CD4-positive, alpha-beta T cell treated with Interleukin-4 for 1 hour (primary cell): ENCODE results near the gene UBA1.

Experiments
- DNase-seq, 2 donors: peaks; one replicate each; pipeline ENCODE4 v3.0.0-alpha.2; 2020 to 2022

The UBA1 gene

DNA sequence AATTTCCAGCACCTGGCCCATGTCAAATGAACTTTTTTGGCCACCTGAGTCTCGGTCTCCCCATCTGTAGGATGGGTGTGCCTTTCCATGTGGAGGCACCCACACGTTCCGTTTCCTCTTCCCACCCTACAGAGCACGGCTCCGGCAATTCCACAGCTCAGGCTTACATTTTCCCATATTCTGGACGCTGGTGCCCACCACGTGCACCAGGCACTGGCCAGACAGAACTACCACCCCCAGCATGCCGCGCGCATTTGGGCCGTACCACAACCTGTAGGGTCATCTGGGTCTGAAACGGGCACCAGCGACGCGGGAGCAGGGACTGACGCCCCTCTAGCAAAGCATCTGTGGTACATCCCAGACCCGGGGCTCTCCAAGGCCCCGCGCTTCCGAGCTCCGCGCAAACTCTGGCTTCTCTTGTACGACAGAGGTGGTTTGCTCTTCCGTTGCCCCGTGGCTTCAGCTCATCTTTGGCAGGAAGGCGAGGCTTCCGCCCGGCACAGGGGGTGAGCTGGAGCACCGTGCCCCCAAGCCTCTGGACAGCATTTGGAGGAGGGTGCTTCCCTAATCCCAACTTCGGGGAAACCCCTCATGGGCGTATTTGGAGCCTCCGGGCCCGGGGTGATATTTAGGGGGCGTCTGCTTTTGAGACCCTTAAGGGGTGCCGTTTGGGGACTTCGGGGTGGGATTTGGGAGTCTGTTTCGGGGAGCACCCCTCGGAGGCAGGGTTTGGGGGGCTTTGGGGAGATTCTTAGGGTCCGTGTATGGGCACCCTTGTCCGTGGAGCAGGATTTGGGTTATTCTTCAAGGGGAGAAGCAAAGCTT is 3.0 kb upstream of the UBA1 start:
- DNase-seq = peak; percentile 89 to 92

DNA sequence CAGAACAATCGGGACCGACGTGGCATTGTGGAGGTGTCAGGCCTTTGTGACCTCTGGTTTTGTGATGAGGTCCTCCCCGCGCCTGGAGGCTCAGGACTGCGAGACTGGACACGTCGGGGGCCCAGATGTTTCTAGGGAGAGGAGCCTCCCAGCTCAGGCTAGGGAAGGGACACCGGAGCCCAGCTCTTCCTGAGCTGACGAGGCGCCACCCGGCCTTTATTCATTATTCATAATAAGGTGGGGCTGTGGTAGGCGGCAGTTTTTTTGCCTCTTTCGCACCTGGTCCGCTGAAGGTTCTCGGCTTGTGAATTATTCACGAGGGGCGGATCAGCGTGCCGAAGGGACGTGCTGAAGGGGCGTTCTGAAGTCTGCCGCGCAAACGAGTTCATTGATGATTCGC is 2.3 kb upstream of the UBA1 start:
- peak; percentile 37 to 52 for DNase-seq

DNA sequence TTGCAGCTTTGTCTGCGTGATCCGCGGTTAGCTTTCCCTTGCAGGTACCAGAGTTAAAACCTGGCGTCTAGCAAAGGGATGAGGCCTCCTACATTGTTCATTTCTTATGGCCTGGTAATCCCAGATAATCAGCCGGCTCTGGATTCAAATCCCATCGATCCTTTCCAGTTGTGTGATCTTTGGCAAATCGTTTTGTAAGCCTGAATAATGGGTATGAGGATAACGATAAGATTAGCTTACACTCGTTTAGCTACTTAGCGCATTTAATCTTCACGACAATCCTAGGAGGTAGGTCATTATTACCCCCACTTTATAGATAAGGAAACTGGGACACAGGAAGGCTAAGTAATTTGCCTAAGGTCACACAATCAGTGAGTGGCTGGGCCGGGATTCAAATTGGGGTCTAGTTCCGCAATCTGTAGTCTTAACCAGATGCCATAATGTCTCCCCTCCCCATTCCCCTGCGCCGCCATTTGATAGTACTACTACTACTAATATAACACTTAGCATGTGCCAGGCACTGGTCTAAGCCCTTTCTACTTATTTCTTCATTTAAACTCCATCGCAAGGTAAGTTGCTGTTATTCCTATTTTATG is 1.7 kb upstream of the UBA1 start:
- no peak for DNase-seq

DNA sequence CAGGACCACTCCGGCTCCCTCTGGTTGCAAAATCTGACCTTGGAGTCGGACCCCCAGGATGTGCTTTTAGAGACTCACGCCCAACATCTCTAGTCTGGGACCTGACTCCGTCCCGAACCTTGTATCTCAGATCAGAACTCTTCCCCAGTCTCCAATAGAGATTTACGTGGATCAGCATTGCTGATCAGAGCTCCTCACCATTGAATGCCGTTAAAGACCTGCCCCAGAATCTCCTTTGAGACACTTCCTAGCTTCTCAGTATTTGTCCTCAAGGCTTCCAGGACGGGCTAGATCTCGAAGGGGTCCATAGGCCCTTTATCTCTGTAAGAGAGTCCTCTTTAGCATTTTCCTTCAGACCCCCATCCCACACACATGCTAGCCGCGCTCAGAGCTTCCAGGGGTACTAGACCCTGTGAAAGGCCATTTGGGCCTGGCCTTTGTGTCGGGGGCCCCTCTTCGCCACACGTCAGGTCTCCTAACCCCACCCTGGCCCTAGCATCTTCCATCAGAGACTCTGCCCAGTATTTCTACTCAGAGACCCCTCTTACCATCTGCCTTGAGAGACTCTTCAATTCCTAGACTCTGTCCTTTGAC is 662 bp downstream of the UBA1 start:
- no peak for DNase-seq

DNA sequence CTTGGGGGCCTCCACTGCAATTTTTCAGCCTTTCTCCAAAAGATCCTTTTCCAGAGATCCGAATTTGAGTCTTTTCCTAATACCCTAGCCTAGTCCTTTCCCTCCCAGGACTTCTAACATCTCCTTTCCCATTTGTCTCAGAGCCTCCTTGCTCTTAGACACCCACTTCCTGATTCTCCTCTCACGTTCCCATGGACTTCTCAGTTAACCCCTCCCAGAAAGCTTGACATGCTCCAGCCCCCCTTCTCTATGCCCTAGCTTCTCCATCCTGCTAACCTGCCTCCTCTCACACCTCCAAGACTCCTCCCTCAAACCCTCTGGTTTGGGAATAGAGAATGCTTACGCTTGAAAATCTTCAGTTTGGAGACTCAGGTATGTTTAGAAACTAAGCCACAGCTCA is 2.5 kb downstream of the UBA1 start:
- DNase-seq = no peak

DNA sequence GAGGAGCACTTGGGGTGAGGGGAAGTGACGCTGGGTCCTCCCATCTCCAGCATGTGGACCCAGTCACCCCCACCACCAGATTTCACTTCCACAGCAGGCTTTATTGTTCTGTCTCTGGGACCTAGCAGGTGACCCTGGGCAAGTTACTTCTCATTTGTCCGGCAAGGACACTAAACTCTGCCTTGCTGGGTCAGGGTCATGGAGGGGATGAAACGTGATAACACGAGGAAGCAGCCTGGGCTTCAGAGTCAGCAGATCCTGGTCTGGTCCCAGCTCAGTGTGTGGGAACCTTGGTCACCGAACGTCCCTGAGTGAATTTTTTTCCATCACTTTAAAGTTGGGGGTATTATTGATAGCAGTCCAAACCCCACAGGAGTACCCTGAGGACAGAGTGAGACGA is 3.9 kb downstream of the UBA1 start:
- DNase-seq = no peak

DNA sequence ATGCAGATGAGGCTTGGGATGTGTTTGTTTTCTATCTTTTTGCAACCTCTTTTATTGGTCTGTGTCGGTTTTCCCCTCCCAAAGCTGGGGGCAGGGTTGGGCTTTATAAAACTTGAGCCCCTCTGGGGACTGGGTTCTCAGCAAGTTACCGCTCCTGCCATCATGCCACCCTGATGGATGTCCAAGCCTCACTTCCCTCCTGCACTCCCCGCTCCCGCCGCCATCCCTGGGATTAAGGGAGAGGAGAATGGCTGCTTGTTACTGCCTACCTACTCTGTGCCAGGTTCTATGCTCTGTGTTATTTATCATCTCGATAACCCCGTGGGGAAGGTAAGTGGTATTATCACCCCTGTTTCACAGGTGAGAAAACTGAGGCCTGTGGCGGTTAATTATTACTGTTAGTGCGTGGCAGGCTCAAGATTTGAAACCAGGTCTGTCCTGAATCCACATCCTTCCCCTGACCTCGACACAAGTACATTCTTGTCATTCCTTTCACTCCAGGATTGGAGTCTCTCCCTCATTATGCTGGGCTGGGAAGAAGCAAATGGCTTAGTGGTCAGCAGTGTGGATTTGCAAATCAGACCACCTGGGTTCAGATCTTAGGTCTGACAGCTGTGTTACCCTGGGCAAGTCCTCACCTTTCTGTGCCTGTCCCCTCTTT is 4.5 kb downstream of the UBA1 start:
- no peak for DNase-seq

DNA sequence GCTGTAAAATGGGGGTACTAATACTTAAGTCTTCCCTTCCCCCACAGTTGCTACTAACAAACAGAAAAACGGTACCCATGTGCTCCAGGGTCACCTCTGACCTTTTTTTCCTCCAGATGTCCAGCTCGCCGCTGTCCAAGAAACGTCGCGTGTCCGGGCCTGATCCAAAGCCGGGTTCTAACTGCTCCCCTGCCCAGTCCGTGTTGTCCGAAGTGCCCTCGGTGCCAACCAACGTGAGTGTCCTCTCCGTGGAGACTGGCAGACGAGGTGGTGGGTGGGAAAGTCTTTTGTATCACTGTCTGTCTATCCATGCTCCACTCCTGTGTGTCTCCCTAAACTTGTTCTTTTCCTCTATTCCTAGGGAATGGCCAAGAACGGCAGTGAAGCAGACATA is 5.1 kb downstream of the UBA1 start:
- no peak for DNase-seq

DNA sequence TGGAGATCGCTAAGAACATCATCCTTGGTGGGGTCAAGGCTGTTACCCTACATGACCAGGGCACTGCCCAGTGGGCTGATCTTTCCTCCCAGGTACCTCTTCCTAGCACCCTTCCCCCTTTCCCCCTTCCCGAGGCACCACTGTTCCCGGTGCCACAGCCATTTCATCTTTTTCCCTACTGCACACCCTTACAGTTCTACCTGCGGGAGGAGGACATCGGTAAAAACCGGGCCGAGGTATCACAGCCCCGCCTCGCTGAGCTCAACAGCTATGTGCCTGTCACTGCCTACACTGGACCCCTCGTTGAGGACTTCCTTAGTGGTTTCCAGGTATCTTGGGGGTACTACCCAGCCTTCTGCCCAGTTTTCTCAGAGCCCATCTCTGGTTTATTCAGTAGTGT is 5.7 kb downstream of the UBA1 start:
- no peak for DNase-seq

DNA sequence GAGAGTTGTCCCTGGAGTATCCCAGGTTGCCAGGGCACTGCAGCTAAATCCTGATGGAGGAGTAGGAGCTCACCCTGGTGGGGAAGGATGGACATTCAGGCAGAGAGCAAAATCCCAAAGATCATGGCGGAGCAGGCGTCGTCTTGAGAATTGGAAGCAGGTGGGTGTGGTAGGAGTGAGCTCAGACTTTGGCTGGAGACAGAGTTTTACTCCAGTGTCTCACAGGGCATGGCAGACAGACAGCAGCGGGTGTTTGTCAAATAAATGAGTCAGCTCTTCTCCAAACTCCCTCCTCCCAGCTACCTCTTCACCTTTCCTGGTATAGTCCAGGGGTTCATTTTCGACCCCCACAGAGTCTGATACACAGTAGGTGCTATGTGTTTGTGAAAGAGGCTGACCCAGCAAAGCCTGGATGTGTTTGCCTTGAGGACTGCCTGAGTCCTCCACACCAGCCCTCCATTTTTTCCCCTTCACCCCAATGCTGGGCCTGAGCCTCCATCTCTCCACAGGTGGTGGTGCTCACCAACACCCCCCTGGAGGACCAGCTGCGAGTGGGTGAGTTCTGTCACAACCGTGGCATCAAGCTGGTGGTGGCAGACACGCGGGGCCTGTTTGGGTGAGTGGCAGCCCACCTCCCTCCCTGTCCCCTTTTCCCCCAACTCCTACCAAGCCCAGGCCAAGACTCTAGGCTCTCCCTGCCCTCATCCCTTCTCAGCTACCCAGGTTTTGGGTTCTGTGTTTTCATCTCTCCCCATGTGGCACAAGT is 6.9 kb downstream of the UBA1 start:
- no peak for DNase-seq

DNA sequence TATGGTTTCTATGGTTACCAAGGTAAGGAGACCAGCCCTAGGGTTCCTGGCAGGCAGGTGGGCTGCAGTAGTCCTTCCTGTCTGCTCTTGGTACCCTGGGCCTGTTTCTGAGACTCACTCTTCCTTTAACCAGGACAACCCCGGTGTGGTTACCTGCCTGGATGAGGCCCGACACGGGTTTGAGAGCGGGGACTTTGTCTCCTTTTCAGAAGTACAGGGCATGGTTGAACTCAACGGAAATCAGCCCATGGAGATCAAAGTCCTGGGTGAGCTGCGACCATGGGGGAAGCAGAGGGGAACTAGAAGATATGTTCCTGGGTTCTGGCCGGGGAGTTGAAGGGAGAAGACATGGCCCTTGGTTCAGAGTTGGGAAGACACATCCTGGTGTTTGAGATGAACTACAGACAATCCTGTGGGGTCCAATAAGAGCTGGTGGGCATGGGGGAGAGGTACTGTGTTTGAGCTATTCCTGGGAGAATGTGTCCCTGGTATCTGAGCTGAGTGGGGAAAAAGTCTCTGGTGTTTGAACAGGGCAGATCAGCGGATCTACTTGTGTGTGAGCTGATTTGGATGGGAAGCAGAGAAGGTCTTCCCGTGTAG is 7.8 kb downstream of the UBA1 start:
- no peak for DNase-seq

DNA sequence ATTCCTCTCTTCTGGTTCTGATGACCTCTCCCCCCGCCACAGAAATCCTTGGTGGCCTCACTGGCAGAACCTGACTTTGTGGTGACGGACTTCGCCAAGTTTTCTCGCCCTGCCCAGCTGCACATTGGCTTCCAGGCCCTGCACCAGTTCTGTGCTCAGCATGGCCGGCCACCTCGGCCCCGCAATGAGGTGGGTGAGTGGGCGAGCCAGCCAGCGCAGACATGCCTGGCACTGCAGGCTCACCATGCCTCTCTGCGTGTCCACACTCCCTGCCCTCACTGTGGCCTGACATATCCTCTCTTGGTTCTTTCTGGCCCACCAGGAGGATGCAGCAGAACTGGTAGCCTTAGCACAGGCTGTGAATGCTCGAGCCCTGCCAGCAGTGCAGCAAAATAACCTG is 8.7 kb downstream of the UBA1 start:
- no peak for DNase-seq

DNA sequence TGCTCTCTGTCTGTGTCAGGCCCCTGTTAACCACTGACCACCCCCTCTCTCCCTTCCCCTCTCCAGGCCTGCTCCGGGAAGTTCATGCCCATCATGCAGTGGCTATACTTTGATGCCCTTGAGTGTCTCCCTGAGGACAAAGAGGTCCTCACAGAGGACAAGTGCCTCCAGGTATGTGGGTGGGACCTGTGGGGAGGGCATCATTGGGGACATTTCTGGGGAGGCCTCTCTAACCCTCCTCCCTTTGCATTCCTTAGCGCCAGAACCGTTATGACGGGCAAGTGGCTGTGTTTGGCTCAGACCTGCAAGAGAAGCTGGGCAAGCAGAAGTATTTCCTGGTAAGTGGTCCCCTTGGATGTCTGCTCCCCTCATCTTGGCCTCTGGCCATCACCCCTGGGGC is 9.2 kb downstream of the UBA1 start:
- DNase-seq = no peak

DNA sequence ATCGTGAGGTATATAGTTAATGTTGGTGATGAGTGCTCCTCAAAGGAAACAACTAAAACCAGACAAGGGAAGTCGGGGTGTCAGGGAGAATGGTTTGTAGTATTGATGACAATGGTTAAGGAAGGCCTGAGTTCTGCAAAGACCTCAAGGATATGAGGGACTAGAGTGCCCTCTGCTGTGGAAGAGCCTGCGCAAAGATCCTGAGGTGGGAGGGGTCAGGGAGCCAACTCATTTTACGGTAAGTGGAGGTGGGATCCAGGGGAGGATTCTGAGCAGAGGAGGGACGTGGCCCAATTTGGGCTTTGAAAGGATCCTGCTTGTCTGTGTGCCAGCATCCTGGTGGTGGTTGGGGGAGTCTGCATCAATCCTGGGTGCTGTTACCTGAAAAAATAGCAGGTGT is 11.3 kb downstream of the UBA1 start:
- DNase-seq = no peak

DNA sequence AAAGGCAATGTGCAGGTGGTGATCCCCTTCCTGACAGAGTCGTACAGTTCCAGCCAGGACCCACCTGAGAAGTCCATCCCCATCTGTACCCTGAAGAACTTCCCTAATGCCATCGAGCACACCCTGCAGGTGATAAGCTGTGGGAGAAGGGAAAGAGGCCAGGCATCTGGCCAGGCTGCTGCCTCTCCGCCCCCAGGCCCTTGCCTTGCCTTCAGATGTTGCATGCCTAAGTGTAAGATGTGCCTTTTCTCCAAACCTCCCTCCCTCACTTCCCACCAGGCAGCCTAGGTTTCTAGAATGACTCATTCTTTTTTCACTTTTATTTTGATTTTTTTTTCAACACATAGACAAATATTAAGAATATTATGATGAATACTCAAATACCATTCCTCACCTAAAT is 12.7 kb downstream of the UBA1 start:
- no peak for DNase-seq

DNA sequence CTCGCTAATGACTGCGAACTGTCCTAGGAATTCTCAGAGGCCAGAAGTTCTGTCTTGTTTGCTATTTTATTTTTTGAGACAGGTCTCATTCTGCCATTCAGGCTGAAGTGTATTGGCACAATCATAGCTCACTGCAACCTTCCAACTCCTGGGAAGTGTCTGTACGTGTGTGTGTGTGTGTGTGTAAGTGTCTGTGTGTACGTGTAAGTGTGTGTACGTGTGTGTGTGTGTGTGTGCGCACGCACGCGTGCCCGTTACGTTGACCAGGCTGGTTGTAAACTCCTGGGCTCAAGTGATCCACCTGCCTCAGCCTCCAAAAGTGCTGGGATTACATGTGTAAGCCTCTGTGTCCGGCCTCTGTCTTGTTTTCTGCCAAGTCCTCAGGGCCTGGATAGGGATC is 14.5 kb downstream of the UBA1 start:
- DNase-seq = no peak

DNA sequence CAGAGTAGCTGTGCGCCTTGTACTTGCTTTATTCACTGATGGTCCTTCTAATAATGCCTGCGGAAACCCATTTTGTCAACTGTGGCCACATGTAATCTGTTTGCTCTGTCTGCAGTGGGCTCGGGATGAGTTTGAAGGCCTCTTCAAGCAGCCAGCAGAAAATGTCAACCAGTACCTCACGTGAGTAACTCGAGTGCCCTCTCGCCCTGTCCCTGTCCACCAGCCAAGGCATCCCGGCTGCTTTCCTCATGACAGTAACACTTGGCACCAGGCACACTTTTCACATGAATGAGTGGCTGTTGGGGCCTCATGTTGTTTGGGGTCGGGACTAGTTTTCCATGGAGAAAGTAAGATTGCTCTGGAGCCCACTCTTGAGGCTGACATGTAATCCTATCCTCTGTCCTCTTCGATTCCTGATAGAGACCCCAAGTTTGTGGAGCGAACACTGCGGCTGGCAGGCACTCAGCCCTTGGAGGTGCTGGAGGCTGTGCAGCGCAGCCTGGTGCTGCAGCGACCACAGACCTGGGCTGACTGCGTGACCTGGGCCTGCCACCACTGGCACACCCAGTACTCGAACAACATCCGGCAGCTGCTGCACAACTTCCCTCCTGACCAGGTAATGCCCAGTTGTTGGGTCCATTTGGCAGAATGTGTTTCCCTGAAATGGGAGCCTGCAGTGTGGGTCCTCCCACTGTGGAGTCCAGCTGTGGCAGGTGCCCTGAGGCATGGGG is 16.0 kb downstream of the UBA1 start:
- no peak for DNase-seq

DNA sequence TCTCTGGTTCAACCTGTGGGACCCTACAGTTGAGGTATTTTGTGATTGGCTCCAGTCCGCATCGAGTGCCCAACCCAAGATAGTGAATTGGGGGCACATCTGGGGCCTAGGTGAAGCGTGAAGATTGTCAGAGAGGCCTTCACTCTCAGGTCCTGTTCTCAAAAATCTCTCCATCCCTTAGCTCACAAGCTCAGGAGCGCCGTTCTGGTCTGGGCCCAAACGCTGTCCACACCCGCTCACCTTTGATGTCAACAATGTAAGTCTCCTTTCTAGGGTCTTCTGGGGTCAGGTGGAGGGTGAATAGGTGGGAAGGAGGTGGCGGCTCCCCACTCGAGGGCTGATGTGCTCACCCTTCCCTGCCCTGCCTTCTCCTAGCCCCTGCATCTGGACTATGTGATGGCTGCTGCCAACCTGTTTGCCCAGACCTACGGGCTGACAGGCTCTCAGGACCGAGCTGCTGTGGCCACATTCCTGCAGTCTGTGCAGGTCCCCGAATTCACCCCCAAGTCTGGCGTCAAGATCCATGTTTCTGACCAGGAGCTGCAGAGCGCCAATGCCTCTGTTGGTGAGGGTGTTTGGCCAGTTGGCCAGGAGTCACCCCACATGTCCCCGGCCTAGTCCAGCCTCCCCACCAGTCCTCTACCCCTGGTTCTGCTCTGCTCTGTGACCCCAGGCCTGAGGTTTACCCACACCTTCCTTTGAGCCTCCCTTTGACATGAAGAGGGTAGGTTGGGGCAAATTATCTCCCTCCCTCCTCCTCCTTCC is 17.2 kb downstream of the UBA1 start:
- no peak for DNase-seq

DNA sequence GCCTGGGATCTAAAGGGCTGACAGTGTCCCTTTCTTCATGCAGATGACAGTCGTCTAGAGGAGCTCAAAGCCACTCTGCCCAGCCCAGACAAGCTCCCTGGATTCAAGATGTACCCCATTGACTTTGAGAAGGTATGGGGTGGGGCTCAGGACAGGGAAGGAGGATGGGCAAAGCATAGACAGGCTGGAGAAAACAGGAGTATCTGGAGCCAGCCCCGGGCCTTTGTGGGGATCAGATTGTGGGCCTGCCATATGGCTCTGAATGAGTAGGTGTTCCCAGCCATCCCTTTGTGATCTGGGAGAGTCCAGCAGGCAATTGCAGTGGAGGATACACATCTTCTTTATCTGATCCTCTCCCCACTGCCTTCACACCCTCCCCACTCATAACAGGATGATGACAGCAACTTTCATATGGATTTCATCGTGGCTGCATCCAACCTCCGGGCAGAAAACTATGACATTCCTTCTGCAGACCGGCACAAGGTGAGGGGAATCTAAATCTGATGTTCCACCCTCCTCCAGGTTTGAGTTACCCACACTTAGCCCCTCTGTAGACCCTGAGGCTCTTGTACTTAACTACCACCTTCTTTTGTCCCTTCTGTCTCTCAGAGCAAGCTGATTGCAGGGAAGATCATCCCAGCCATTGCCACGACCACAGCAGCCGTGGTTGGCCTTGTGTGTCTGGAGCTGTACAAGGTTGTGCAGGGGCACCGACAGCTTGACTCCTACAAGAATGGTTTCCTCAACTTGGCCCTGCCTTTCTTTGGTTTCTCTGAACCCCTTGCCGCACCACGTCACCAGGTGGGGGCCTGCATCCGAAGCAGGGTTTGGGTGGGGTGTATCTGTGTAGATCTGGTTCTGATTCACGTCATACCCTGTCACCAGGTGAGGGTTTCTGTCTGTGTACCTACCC is 19.0 kb downstream of the UBA1 start:
- DNase-seq = no peak

DNA sequence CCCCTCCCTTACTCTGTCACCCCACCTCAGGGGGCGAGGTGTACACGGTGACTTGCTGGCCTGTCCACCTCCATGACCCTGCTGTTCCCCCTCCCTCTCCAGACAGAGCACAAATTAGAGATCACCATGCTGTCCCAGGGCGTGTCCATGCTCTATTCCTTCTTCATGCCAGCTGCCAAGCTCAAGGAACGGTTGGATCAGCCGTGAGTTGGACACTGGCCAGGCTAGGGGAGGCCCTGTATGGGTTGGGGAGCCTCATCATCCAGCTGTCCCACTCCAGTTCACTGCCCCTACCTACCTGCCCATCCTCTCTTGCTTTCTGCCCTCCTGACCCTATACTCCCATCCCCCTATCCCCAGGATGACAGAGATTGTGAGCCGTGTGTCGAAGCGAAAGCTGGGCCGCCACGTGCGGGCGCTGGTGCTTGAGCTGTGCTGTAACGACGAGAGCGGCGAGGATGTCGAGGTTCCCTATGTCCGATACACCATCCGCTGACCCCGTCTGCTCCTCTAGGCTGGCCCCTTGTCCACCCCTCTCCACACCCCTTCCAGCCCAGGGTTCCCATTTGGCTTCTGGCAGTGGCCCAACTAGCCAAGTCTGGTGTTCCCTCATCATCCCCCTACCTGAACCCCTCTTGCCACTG is 20.9 kb downstream of the UBA1 start:
- DNase-seq = no peak
